PFSK-1 (cell line): ENCODE results near the gene BOLA2B.

Source experiments
- FOXP2 ChIP-seq: optimal IDR thresholded peaks from 2 replicates; pipeline ENCODE3; 2011; ENCODE audit warnings: borderline replicate concordance, control low read depth, inconsistent platforms; ENCODE audit not compliant: insufficient read depth; ENCODE audit errors: extremely low read length, extremely low read depth
- POLR2AphosphoS5 ChIP-seq: IDR thresholded peaks from 2 replicates; pipeline ENCODE4 v1.6.1; 2012; ENCODE audit warnings: low read depth, mild to moderate bottlenecking, control low read depth, low read length, moderate library complexity
- SIN3A ChIP-seq: IDR thresholded peaks from 2 replicates; pipeline ENCODE4 v1.6.1; 2012; ENCODE audit warnings: mild to moderate bottlenecking, low read length, moderate library complexity, borderline replicate concordance; ENCODE audit not compliant: insufficient read depth
- TAF1 ChIP-seq: IDR thresholded peaks from 2 replicates; pipeline ENCODE4 v1.6.1; 2012; ENCODE audit warnings: low read length, control low read depth, borderline replicate concordance; ENCODE audit not compliant: insufficient read depth
- TF ChIP-seq, protein P1 (sequence below), 2 experiments: IDR thresholded peaks; 2 replicates each; pipeline versions ENCODE4 v1.6.1 to v1.8.0; 2011 to 2012; ENCODE audit warnings: low read depth in 2 of 2, low read length in 2 of 2, control low read depth in 1 of 2, inconsistent platforms in 1 of 2, mild to moderate bottlenecking in 1 of 2, moderate library complexity in 1 of 2; ENCODE audit not compliant: insufficient read depth in 1 of 2

BOLA2B gene

GRCh38 chr16:30149250-30149930, 44.1 kb downstream of the BOLA2B start:
- TF ChIP-seq, protein P1, sequence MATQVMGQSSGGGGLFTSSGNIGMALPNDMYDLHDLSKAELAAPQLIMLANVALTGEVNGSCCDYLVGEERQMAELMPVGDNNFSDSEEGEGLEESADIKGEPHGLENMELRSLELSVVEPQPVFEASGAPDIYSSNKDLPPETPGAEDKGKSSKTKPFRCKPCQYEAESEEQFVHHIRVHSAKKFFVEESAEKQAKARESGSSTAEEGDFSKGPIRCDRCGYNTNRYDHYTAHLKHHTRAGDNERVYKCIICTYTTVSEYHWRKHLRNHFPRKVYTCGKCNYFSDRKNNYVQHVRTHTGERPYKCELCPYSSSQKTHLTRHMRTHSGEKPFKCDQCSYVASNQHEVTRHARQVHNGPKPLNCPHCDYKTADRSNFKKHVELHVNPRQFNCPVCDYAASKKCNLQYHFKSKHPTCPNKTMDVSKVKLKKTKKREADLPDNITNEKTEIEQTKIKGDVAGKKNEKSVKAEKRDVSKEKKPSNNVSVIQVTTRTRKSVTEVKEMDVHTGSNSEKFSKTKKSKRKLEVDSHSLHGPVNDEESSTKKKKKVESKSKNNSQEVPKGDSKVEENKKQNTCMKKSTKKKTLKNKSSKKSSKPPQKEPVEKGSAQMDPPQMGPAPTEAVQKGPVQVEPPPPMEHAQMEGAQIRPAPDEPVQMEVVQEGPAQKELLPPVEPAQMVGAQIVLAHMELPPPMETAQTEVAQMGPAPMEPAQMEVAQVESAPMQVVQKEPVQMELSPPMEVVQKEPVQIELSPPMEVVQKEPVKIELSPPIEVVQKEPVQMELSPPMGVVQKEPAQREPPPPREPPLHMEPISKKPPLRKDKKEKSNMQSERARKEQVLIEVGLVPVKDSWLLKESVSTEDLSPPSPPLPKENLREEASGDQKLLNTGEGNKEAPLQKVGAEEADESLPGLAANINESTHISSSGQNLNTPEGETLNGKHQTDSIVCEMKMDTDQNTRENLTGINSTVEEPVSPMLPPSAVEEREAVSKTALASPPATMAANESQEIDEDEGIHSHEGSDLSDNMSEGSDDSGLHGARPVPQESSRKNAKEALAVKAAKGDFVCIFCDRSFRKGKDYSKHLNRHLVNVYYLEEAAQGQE (IDR thresholded peaks at IDR 0.05; ENCODE audit: insufficient read depth in 1 of 2, low read depth in 2 of 2, low read length in 2 of 2) = no peak
- no peak for TF ChIP-seq POLR2AphosphoS5
- no peak for TF ChIP-seq SIN3A
- TF ChIP-seq FOXP2 = no peak
- no peak for TF ChIP-seq TAF1

DNA sequence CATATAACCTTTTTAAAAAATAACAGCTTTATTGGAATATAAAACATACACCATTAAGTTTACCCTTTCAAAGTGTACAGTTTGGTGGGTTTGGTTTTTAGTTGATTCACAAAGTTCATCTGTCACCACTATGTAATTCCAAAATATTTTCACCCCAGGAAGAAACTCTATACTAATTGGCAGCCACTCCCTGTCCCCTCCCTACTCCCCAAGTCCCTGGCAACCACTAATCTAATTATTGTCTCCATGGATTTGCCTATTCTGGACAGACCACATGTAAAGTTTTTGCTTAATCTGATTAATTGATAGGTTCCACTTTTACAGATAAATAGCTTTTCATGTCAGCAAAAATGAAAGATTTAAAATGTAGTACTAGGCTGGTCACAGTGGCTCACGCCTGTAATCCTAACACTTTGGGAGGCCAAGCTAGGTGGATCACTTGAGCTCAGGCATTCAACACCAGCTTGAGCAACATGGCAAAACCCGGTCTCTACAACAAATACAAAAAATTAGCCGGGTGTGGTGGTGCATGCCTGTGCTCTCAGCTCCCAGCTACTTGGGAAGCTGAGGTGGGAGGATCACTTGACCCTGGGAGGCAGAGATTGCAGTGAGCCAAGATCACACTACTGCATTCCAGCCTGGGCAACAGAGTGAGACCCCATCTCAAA, 45.5 kb downstream of the BOLA2B start:
- TF ChIP-seq, protein P1 (IDR thresholded peaks at IDR 0.05; ENCODE audit: insufficient read depth in 1 of 2, low read depth in 2 of 2, low read length in 2 of 2) = no peak
- TF ChIP-seq TAF1 (no peak), FOXP2 (no peak), SIN3A (no peak), POLR2AphosphoS5 (no peak)

DNA sequence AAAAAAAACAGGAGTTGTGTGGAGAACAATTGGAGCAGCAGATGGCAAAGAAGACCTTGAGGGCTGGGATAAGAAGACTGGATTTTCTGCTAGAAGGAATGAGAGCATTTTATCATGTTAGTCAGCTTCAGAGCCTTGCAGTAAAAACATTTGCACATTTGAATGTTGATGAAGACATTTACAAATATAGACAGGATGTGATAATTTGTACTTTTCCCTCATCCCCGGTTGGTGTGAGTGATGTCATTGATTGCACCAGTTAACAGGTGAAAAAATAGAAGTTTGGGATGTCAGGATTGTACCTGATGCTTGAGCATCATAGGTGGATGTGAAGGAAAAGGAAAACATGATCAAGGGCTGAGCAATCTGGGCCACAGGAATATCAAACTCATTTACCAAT, 47.8 kb downstream of the BOLA2B start:
- no peak for TF ChIP-seq TAF1
- TF ChIP-seq SIN3A = no peak
- TF ChIP-seq POLR2AphosphoS5 = no peak
- TF ChIP-seq, protein P1 (IDR thresholded peaks at IDR 0.05; ENCODE audit: insufficient read depth in 1 of 2, low read depth in 2 of 2, low read length in 2 of 2) = no peak
- no peak for TF ChIP-seq FOXP2

- TF ChIP-seq SIN3A = no peak
- no peak for TF ChIP-seq FOXP2
- no peak for TF ChIP-seq POLR2AphosphoS5
- no peak for TF ChIP-seq TAF1
- TF ChIP-seq, protein P1 (IDR thresholded peaks at IDR 0.05; ENCODE audit: insufficient read depth in 1 of 2, low read depth in 2 of 2, low read length in 2 of 2) = no peak
These were observed 48.5 kb downstream of the BOLA2B start for GRCh38 chr16:30144917-30145316.
